ENCODE measurements around the gene SLC25A14. TPM values are rescaled to one million over a fixed set of nuclear protein-coding genes. Genes with fewer than 3 reads are reported as not detected.

The SLC25A14 gene
- total RNA-seq, 1 experiment from 2014 or later: 4.9 TPM

DNA sequence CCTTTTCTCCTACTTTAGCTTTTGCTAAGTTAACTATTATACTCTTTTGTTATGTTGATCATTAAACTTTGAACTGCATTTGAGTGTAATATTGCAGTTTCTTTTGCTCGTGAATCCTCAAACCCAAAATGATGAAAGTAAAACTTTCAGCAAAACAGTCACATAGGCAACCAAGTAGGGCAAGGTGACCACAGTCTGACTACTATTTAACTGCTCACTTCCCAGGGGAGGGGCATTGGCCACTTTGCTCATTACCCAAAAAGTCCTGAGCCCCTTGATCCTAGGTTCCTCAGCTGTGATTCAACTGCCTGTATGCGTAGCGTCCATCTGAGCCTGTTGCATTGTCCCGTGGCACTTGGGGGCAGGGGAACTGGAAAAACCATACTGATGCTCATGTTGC lies 79.0 kb downstream of the SLC25A14 start:
- DNase-seq: no peak
- H3K36me3 ChIP-seq: no peaks in the 10 kb centered on the region; the same call in 1 of the 2 replicates
- no peak overlapping the region for H3K4me3 ChIP-seq
- no peaks in the 10 kb centered on the region for H3K27me3 ChIP-seq
- no peaks in the 10 kb centered on the region for H3K9me3 ChIP-seq

DNA sequence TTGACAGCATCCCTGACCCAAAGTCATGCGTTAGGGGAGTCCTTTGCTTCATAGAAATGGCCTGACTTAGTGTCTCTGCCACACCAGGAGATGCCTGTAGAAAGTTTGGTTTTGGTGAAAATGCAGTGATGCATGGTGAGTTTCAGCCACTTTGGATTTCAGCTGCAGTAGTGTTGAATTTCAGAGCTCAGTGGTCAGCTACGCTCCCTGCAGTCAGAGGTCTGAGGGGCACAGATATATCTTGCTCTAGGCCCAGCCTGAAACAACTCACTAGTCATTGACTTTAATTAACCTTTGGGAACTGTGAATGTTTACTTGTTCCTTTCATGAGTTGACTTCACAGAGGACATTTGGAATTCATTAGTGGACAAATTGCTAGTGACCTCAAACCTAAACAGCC lies 79.5 kb downstream of the SLC25A14 start:
- no peak for DNase-seq
- Histone ChIP-seq H3K27me3 (no peaks in the 10 kb centered on the region), H3K4me3 (no peak overlapping the region), H3K9me3 (no peaks in the 10 kb centered on the region), H3K36me3 (no peaks in the 10 kb centered on the region; the same call in 1 of the 2 replicates)

Other genes starting within 250 kb of the SLC25A14 start
- 5.9 and 6.3 TPM in 2 replicates for gene ELF4, start 229.4 kb upstream of the SLC25A14 start, total RNA-seq (2014; rRNA removed; shearing (Covaris generic); ENCODE audit: low replicate concordance)
- gene AIFM1, start 174.1 kb upstream of the SLC25A14 start, total RNA-seq (2014; rRNA removed; shearing (Covaris generic); ENCODE audit: low replicate concordance): 44.3 and 69.8 TPM in 2 replicates
- not detected in 2 replicates for gene RAB33A, start 168.0 kb upstream of the SLC25A14 start, total RNA-seq (2014; rRNA removed; shearing (Covaris generic); ENCODE audit: low replicate concordance)
- 1.3 and 4.9 TPM in 2 replicates for gene ZNF280C, start 71.0 kb upstream of the SLC25A14 start, total RNA-seq (2014; rRNA removed; shearing (Covaris generic); ENCODE audit: low replicate concordance)
- gene GPR119, start 45.8 kb downstream of the SLC25A14 start, total RNA-seq (2014; rRNA removed; shearing (Covaris generic); ENCODE audit: low replicate concordance): not detected in 2 replicates
- 24.4 and 39.5 TPM in 2 replicates for gene RBMX2, start 62.1 kb downstream of the SLC25A14 start, total RNA-seq (2014; rRNA removed; shearing (Covaris generic); ENCODE audit: low replicate concordance)

Data from MG63 (cell line).